CD8-positive, alpha-beta memory T cell (primary cell): ENCODE data around the gene ARL17A. TPM values are rescaled to one million over a fixed set of nuclear protein-coding genes. Genes with fewer than 3 reads are reported as not detected.
"Not testable (repeated sequence)": the region's sequence is repeated elsewhere in the genome, so short reads cannot be mapped to it uniquely, and the experiment has no call there.

Source experiments
- CTCF ChIA-PET: fragments of 350-600 bp; sonication (Branson Sonifier 250); formaldehyde crosslinking; loops from one replicate; lab custom pipeline; 2021; ENCODE audit warnings: antibody characterized with exemption; lab: Charles Lee
- POLR2A ChIA-PET: fragments of 350-600 bp; sonication (Branson Sonifier 250); formaldehyde crosslinking; loops from one replicate; lab custom pipeline; 2021; ENCODE audit warnings: antibody characterized with exemption; lab: Charles Lee
- DNase-seq, 5 donors: peaks; one replicate each; pipeline versions ENCODE4 v3.0.0 to v3.0.0-alpha.2; 2020 to 2022; ENCODE audit warnings: mixed read lengths in 1 of 5
- H3K27ac ChIP-seq: one replicate; pipeline ENCODE4 v1.7.0; 2013; ENCODE audit warnings: low read depth, mild to moderate bottlenecking, low read length, moderate library complexity
- H3K27me3 ChIP-seq: 2 replicates; pipeline ENCODE4 v1.7.0; 2013; ENCODE audit warnings: low read length, mild to moderate bottlenecking; ENCODE audit not compliant: insufficient read depth, poor library complexity, severe bottlenecking
- H3K36me3 ChIP-seq: 2 replicates; pipeline ENCODE4 v1.7.0; 2013; ENCODE audit warnings: mild to moderate bottlenecking, low read length, moderate library complexity; ENCODE audit not compliant: insufficient read depth
- H3K4me1 ChIP-seq: 2 replicates; pipeline ENCODE4 v1.7.0; 2013; ENCODE audit warnings: mild to moderate bottlenecking, low read length, moderate library complexity; ENCODE audit not compliant: insufficient read depth
- H3K4me3 ChIP-seq: 2 replicates; pipeline ENCODE4 v1.7.0; 2013; ENCODE audit warnings: mild to moderate bottlenecking, low read length
- H3K9me3 ChIP-seq: 2 replicates; pipeline ENCODE4 v1.7.0; 2013; ENCODE audit warnings: mild to moderate bottlenecking, low read length
- H3K27ac Mint-ChIP-seq, 8 donors: one replicate each; pipeline ENCODE4 v1.8.0; 2020 to 2021; ENCODE audit warnings: mixed read lengths in 8 of 8, mild to moderate bottlenecking in 6 of 8, inconsistent platforms in 3 of 8, moderate library complexity in 3 of 8
- H3K27me3 Mint-ChIP-seq, 2 donors: one replicate each; pipeline ENCODE4 v1.8.0; 2020 to 2021; ENCODE audit warnings: mixed read lengths in 2 of 2, mild to moderate bottlenecking in 1 of 2, moderate library complexity in 1 of 2
- H3K36me3 Mint-ChIP-seq, 3 donors: one replicate each; pipeline ENCODE4 v1.8.0; 2020 to 2021; ENCODE audit warnings: mixed read lengths in 3 of 3, inconsistent platforms in 1 of 3, mild to moderate bottlenecking in 1 of 3
- H3K4me1 Mint-ChIP-seq, 3 donors: one replicate each; pipeline ENCODE4 v1.8.0; 2020 to 2021; ENCODE audit warnings: mixed read lengths in 3 of 3, inconsistent platforms in 1 of 3, mild to moderate bottlenecking in 1 of 3
- H3K4me3 Mint-ChIP-seq, 7 donors: one replicate each; pipeline ENCODE4 v1.8.0; 2020 to 2021; ENCODE audit warnings: mixed read lengths in 7 of 7, mild to moderate bottlenecking in 6 of 7, moderate library complexity in 4 of 7, inconsistent platforms in 2 of 7
- H3K9me3 Mint-ChIP-seq, 5 donors: one replicate each; pipeline ENCODE4 v1.8.0; 2020 to 2022; ENCODE audit warnings: mixed read lengths in 5 of 5, mild to moderate bottlenecking in 3 of 5, moderate library complexity in 2 of 5, inconsistent platforms in 1 of 5
- polyA plus RNA-seq: library from polyadenylated mRNA; unstranded; fragments of 300-500 nt; fragmentation: Illumina TruSeq; gene quantifications from one replicate; pipeline ENCODE4 v1.2.3, GENCODE V29; 2021
- total RNA-seq, 2 experiments: library from RNA; stranded (reverse); gene quantifications; one replicate each; pipeline ENCODE4 v1.2.3, GENCODE V29; 2021

ARL17A gene
- total RNA-seq (10 to 100 TPM in 1 of 2 experiments, 1 to 10 TPM in 1; 8.8 to 10.1 TPM), polyA plus RNA-seq (9.6 TPM)

GRCh38 chr17:46579083-46580075 lies at the start of gene ARL17A:
ARL17A (minus strand) TSS chr17:46579691; CDS start chr17:46576322, 3,369 bp downstream.
- H3K9me3 ChIP-seq, H3K4me1 ChIP-seq, H3K27ac ChIP-seq, CTCF ChIA-PET, H3K36me3 Mint-ChIP-seq, POLR2A ChIA-PET, H3K4me3 ChIP-seq, H3K27me3 Mint-ChIP-seq, H3K36me3 ChIP-seq, H3K9me3 Mint-ChIP-seq, H3K4me1 Mint-ChIP-seq, H3K27me3 ChIP-seq: not testable (repeated sequence)
- DNase-seq, result peak; percentile 64 to 93 (median 86)
- H3K4me3 Mint-ChIP-seq, result peak within 1 kb of the TSS in 5 of 7 donors; percentile 32 to 66 (median 53)
- peak within 1 kb of the TSS in 1 of 8 donors; percentile 79 for H3K27ac Mint-ChIP-seq

- H3K9me3 Mint-ChIP-seq, H3K27ac Mint-ChIP-seq, H3K4me1 Mint-ChIP-seq, CTCF ChIA-PET, DNase-seq, H3K27me3 ChIP-seq, H3K4me3 Mint-ChIP-seq, H3K4me3 ChIP-seq, H3K36me3 Mint-ChIP-seq, H3K36me3 ChIP-seq, H3K4me1 ChIP-seq, POLR2A ChIA-PET, H3K27ac ChIP-seq, H3K27me3 Mint-ChIP-seq, H3K9me3 ChIP-seq: not testable (repeated sequence)
Observed at GRCh38 chr17:46628753-46629436, 49.4 kb upstream of the ARL17A start.

- not testable (repeated sequence) for H3K9me3 ChIP-seq, H3K36me3 Mint-ChIP-seq
Observed at GRCh38 chr17:46627452-46627851, 48.0 kb upstream of the ARL17A start.

GRCh38 chr17:46624726-46625125 lies 45.2 kb upstream of the ARL17A start:
- H3K9me3 ChIP-seq, H3K27me3 ChIP-seq, H3K9me3 Mint-ChIP-seq, H3K36me3 ChIP-seq, H3K4me3 ChIP-seq, POLR2A ChIA-PET, H3K36me3 Mint-ChIP-seq, H3K4me1 Mint-ChIP-seq, H3K27me3 Mint-ChIP-seq, H3K4me3 Mint-ChIP-seq, H3K4me1 ChIP-seq, H3K27ac Mint-ChIP-seq, DNase-seq, H3K27ac ChIP-seq, CTCF ChIA-PET: not testable (repeated sequence)

More at GRCh38 chr17:46627452-46627851, 48.0 kb upstream of the ARL17A start:
- H3K4me3 Mint-ChIP-seq, CTCF ChIA-PET, DNase-seq, H3K4me1 ChIP-seq, H3K36me3 ChIP-seq, H3K27ac Mint-ChIP-seq, H3K27me3 ChIP-seq, POLR2A ChIA-PET, H3K27me3 Mint-ChIP-seq, H3K4me3 ChIP-seq, H3K27ac ChIP-seq, H3K9me3 Mint-ChIP-seq, H3K4me1 Mint-ChIP-seq: not testable (repeated sequence)

- H3K9me3 ChIP-seq, H3K27me3 Mint-ChIP-seq, H3K4me3 ChIP-seq, H3K9me3 Mint-ChIP-seq, H3K36me3 ChIP-seq, POLR2A ChIA-PET, DNase-seq, CTCF ChIA-PET, H3K36me3 Mint-ChIP-seq, H3K27ac ChIP-seq, H3K4me3 Mint-ChIP-seq, H3K27me3 ChIP-seq, H3K4me1 Mint-ChIP-seq, H3K4me1 ChIP-seq, H3K27ac Mint-ChIP-seq: not testable (repeated sequence)
Observed at GRCh38 chr17:46623790-46624189, 44.3 kb upstream of the ARL17A start.

GRCh38 chr17:46618975-46619374 lies 39.5 kb upstream of the ARL17A start:
- H3K27ac Mint-ChIP-seq, H3K4me3 ChIP-seq, H3K36me3 ChIP-seq, POLR2A ChIA-PET, H3K27me3 ChIP-seq, H3K27ac ChIP-seq, H3K4me1 Mint-ChIP-seq, DNase-seq, H3K9me3 ChIP-seq, CTCF ChIA-PET, H3K4me1 ChIP-seq, H3K36me3 Mint-ChIP-seq, H3K9me3 Mint-ChIP-seq, H3K4me3 Mint-ChIP-seq, H3K27me3 Mint-ChIP-seq: not testable (repeated sequence)

- H3K27me3 Mint-ChIP-seq, H3K27ac ChIP-seq, H3K36me3 ChIP-seq, H3K27ac Mint-ChIP-seq, H3K36me3 Mint-ChIP-seq, DNase-seq, H3K4me1 ChIP-seq, H3K27me3 ChIP-seq, H3K9me3 Mint-ChIP-seq, H3K4me1 Mint-ChIP-seq, CTCF ChIA-PET, H3K4me3 ChIP-seq, POLR2A ChIA-PET, H3K9me3 ChIP-seq, H3K4me3 Mint-ChIP-seq: not testable (repeated sequence)
Observed at GRCh38 chr17:46617121-46617520, 37.6 kb upstream of the ARL17A start.

GRCh38 chr17:46613876-46614275 lies 34.4 kb upstream of the ARL17A start:
- CTCF ChIA-PET, H3K27me3 Mint-ChIP-seq: not testable (repeated sequence)

More at GRCh38 chr17:46613876-46614275, 34.4 kb upstream of the ARL17A start:
- H3K9me3 Mint-ChIP-seq, POLR2A ChIA-PET, H3K27ac Mint-ChIP-seq, H3K36me3 ChIP-seq, H3K4me1 ChIP-seq, H3K9me3 ChIP-seq, H3K4me3 Mint-ChIP-seq, H3K4me1 Mint-ChIP-seq, DNase-seq, H3K27ac ChIP-seq, H3K4me3 ChIP-seq, H3K36me3 Mint-ChIP-seq, H3K27me3 ChIP-seq: not testable (repeated sequence)
